Measurements from ENCODE around the gene AATK.

DNA sequence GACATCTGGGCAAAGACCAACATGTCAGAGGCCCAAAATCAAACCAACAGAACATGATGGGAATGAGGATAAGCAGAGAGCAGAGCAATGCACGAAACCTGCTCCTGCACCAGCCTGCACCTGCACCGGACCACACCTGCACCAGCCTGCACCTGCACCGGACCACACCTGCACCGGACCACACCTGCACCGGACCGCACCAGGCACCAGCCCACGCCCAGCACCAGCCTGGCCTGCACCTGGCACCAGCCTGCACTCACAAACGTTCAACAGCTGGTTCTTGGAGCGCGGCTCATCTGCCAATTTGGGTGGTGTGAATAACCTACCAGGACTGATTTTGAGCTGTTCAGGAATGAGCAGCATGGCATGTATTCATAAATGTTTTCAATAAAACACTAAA is 38.6 kb upstream of the AATK start:
- TF ChIP-seq, protein P1, sequence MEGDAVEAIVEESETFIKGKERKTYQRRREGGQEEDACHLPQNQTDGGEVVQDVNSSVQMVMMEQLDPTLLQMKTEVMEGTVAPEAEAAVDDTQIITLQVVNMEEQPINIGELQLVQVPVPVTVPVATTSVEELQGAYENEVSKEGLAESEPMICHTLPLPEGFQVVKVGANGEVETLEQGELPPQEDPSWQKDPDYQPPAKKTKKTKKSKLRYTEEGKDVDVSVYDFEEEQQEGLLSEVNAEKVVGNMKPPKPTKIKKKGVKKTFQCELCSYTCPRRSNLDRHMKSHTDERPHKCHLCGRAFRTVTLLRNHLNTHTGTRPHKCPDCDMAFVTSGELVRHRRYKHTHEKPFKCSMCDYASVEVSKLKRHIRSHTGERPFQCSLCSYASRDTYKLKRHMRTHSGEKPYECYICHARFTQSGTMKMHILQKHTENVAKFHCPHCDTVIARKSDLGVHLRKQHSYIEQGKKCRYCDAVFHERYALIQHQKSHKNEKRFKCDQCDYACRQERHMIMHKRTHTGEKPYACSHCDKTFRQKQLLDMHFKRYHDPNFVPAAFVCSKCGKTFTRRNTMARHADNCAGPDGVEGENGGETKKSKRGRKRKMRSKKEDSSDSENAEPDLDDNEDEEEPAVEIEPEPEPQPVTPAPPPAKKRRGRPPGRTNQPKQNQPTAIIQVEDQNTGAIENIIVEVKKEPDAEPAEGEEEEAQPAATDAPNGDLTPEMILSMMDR (conservative IDR thresholded peaks at IDR 0.05): no peak
- no peak for TF ChIP-seq ZFX (IDR thresholded peaks at IDR 0.05)

Data from C4-2B (cell line).